ENCODE results near the gene MINAR1.

Gene MINAR1

DNA sequence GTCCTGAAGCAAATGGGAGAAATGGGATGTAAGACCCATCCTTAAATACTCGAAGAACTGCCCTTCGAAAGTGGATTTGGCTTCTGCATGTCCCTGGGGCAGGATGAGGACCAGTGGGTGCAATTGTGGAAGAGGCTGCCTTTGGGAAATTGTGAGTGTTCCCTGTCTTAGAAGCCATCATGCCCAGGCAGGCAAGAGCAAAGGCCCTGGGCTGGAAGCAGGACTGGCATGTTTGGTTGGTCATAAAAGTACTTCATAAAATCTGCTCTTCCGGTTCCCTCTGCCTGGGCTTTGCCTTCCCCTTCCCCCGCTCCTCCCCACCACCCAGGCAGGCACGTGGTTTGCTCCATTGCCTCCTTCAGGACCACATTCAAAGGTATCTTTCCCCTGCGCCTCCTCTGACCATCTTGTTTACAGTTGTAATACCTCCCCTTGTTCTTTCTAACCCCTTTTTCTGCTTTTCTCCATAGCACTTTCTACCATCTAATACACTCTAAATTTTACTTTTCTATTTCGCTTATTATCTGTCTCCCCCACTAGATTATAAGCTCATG, 8.3 kb downstream of the MINAR1 start:
- TF ChIP-seq, protein P1, sequence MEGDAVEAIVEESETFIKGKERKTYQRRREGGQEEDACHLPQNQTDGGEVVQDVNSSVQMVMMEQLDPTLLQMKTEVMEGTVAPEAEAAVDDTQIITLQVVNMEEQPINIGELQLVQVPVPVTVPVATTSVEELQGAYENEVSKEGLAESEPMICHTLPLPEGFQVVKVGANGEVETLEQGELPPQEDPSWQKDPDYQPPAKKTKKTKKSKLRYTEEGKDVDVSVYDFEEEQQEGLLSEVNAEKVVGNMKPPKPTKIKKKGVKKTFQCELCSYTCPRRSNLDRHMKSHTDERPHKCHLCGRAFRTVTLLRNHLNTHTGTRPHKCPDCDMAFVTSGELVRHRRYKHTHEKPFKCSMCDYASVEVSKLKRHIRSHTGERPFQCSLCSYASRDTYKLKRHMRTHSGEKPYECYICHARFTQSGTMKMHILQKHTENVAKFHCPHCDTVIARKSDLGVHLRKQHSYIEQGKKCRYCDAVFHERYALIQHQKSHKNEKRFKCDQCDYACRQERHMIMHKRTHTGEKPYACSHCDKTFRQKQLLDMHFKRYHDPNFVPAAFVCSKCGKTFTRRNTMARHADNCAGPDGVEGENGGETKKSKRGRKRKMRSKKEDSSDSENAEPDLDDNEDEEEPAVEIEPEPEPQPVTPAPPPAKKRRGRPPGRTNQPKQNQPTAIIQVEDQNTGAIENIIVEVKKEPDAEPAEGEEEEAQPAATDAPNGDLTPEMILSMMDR (IDR thresholded peaks at IDR 0.05; ENCODE audit: low read depth, low read length, missing control alignments) = no peak
- H3K4me3 ChIP-seq (ENCODE audit: low read depth, low read length) = no peak overlapping the region
- DNase-seq (ENCODE audit: low read depth) = no peak

DNA sequence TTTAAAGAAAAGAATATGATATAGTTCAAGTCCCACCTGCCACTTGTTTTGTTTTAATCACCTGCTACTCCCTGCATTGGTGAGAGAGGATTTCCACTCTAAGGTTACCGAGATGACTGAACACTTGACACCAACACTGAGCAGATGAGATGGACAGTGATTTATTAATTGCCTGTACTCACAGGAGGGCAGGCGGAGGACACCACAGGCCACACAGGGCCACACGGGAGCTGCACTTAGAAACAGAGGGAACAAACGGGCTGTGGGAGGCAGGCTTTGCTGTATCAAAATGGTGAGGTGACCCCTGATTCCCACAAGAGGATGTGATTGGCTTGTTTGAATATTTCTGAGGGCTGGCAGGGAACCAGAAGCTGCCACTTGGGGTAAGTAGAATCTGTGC, 10.8 kb downstream of the MINAR1 start:
- DNase-seq (ENCODE audit: low read depth) = no peak
- no peak overlapping the region for H3K4me3 ChIP-seq (ENCODE audit: low read depth, low read length)
- TF ChIP-seq, protein P1 (IDR thresholded peaks at IDR 0.05; ENCODE audit: low read depth, low read length, missing control alignments) = no peak

DNA sequence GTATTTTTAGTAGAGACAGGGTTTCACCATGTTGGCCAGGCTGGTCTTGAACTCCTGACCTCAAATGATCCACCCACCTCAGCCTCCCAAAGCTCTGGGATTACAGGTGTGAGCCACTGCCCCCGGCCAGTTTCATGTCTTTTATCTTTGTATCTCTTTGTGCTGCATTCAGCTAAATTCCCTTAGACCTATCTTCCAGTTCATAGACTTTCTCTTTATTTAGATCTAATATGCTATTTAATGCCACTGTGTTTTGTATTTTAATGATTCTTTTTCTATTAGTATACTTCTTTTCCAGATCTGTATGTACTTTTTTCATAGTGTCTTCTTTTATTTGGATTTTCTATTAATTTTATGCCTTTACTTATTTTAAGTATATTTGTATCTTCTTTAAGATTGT, 14.9 kb downstream of the MINAR1 start:
- TF ChIP-seq, protein P1 (IDR thresholded peaks at IDR 0.05; ENCODE audit: low read depth, low read length, missing control alignments) = no peak
- H3K4me3 ChIP-seq (ENCODE audit: low read depth, low read length) = no peak overlapping the region
- DNase-seq (ENCODE audit: low read depth) = no peak

DNA sequence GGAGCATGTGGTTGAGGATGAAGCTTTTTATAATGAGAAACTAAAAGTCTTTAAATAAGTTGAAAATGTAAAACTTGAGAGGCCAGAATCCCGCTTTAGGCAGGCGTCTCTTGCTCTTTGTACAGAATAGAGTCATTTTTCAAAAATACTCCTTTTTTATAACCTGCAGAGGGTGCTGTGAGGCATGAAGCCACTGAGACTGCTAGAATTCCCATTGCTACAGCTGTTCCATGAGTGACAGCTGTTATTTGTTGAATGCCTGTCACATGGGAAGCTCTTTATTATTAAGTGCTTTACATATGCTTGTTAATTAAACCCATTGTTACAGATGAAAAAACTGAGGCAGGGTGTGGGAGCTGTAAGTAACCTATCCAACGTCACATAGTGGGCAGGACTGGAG, 18.5 kb downstream of the MINAR1 start:
- no peak overlapping the region for H3K4me3 ChIP-seq (ENCODE audit: low read depth, low read length)
- no peak for DNase-seq (ENCODE audit: low read depth)
- TF ChIP-seq, protein P1 (IDR thresholded peaks at IDR 0.05; ENCODE audit: low read depth, low read length, missing control alignments) = peak; percentile 30

DNA sequence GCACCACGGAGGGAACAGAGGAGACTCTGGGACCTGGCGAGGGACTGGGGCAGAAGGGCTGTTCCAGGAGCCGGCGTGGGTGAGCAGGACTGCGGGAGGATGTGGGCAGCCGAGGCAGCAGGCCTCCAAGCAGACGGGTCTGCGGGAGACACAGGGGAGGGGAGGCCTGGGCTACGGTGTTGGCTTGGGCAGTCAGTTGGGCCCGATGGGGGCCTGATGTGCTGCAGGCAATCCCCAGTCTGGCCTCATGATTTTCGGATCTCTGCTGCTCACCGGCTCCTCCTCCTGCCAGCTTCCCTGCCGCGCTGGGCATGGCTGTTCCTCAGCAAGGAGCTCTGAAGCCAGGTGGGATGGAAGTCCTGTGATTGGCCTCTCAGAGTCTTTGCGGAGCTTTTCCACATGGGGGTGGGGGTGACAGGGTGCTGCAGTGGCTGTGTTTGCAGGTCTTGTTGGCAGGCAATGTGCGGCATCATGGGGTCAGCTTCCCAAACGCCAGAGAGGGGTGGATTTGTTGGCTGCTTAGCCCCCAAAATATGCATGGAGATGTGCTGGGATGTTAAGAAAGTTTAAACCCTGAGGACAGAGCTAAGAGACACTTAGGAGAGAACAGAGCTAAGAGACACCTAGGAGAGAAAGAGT, 19.3 kb downstream of the MINAR1 start:
- no peak for DNase-seq (ENCODE audit: low read depth)
- TF ChIP-seq, protein P1 (IDR thresholded peaks at IDR 0.05; ENCODE audit: low read depth, low read length, missing control alignments) = no peak
- H3K4me3 ChIP-seq (ENCODE audit: low read depth, low read length) = no peak overlapping the region

DNA sequence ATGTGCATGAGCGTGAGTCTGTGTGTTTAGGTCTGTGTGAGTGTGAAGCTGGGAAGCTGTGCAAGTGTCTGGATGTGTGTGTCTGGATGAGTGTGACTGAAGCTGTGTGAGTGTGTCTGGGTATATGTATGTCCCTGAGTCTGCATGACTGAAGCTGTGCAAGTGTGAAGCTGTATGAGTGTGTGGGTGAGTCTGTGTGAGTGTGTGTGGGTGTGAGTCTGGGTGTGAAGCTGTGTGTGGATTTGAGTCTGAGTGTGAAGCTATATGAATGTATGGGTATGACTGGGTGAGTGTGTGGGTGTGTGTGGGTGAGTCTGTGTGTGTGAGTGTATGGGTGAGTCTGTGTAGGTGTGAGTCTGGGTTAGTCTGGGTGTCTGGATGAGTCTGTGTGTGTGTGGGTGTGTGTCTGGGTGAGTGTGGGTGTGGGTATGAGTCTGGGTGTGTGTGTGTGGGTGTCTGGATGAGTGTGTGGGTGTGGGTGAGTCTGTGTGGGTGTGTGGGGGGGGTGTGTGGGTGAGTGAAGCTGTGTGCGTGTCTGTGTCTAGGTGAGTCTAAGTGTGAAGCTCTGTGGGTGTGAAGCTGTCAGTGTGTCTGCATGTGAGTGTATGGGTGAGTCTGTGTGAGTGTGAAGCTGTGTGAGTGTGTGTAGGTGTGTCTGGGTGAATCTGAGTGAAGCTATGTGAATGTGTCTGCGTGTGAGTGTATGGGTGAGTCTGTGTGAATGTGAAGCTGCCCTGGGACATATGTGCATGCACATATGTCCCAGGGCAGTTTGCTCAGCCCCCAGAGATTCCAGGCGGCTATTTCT, 20.3 kb downstream of the MINAR1 start:
- TF ChIP-seq, protein P1 (IDR thresholded peaks at IDR 0.05; ENCODE audit: low read depth, low read length, missing control alignments) = no peak
- DNase-seq (ENCODE audit: low read depth) = no peak
- no peak overlapping the region for H3K4me3 ChIP-seq (ENCODE audit: low read depth, low read length)

All from GM12864 (cell line).